ENCODE data around the gene KREMEN1.
"Not testable (repeated sequence)": the region's sequence is repeated elsewhere in the genome, so short reads cannot be mapped to it uniquely, and the experiment has no call there.

The KREMEN1 gene

GRCh38 chr22:29072979-29073617, at the start of gene KREMEN1:
KREMEN1 (plus strand) TSS chr22:29073035; CDS start chr22:29073131, 96 bp downstream.
- no peak for DNase-seq

- no peak for DNase-seq
Measured at GRCh38 chr22:29023172-29023796, 49.6 kb upstream of the KREMEN1 start.

GRCh38 chr22:29026579-29026978, 46.3 kb upstream of the KREMEN1 start:
- DNase-seq: no peak

GRCh38 chr22:29028468-29028867, 44.4 kb upstream of the KREMEN1 start:
- no peak for DNase-seq

- DNase-seq: no peak
Measured at GRCh38 chr22:29029202-29030000, 43.4 kb upstream of the KREMEN1 start.

GRCh38 chr22:29030016-29030617, 42.7 kb upstream of the KREMEN1 start:
- peak; percentile 13 for DNase-seq

DNA sequence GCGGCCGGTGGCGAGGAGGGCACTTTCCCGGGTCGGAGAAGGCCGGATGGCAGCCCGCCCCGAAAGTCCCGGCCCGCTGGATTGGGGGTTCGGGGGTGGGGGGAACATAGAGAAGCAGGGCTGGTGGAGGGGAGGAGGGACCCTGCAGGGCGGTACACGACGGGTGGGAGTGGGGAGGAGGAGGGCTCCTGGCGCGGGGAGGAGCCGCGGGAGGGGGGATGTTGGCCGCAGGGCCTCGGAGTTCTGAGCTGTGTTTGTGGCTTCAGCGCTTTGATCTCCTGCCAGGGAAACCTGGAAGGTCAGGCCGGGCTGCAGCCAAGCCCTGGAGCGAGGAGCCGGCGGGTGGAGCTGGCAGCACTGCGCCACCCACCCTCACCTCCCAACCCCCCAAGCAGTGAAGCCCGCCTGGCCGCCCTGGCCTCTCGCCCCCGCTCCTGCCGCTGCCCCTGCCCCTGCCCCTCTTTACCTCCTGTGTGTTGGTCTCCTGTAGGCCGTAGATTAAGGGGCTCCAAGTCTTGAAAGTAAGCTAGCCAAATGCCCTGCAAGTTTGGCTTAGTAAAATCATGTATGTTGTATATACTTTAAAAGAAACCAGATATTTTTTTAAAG, 42.1 kb upstream of the KREMEN1 start:
- no peak for DNase-seq

GRCh38 chr22:29031227-29032011, 41.4 kb upstream of the KREMEN1 start:
- no peak for DNase-seq

GRCh38 chr22:29032014-29032475, 40.8 kb upstream of the KREMEN1 start:
- no peak for DNase-seq

DNA sequence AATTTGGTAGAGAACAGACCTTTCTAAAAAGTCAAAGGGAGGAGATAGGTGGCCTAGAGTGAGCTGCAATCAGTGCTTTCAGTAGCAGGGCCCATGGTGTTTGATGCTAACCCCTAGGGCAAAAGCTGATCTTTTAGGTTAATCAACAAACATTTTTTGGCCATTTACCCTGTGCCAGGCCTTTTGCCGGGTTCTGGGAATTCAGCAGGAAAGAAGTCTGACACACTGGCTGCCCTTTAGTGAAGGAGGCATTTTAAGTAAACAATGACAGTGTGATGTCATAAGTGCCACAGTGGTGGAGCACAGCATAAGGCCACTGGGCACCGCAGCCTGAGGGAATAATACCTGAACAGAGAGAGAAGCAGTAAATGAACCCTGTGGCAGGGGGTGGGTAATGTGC, 40.3 kb upstream of the KREMEN1 start:
- no peak for DNase-seq

GRCh38 chr22:29037340-29037932, 35.4 kb upstream of the KREMEN1 start:
- DNase-seq: no peak

DNA sequence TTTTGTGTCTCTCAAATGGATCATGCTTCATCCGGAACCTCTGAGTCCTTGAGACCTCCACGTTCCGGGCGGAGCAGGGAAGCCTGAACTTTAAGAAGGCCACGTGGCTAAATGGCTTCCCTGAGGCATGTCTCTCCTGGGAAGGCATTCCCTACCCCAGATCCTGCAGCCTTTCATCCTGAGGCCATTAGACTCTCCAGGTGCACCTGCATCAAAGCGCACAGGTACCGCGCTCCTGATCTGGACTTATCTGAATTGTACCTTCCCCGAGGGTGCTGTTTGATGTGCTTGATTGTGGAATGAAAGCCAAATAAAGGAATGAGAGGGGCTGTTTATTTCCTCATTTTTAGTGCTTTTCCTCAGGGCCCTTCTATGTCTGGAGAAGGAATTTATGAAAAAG, 33.7 kb upstream of the KREMEN1 start:
- DNase-seq: no peak

GRCh38 chr22:29039684-29040083, 33.2 kb upstream of the KREMEN1 start:
- DNase-seq: not testable (repeated sequence)

GRCh38 chr22:29040385-29041275, 32.2 kb upstream of the KREMEN1 start:
- peak; percentile 78 for DNase-seq

GRCh38 chr22:29041408-29041807, 31.4 kb upstream of the KREMEN1 start:
- no peak for DNase-seq

DNA sequence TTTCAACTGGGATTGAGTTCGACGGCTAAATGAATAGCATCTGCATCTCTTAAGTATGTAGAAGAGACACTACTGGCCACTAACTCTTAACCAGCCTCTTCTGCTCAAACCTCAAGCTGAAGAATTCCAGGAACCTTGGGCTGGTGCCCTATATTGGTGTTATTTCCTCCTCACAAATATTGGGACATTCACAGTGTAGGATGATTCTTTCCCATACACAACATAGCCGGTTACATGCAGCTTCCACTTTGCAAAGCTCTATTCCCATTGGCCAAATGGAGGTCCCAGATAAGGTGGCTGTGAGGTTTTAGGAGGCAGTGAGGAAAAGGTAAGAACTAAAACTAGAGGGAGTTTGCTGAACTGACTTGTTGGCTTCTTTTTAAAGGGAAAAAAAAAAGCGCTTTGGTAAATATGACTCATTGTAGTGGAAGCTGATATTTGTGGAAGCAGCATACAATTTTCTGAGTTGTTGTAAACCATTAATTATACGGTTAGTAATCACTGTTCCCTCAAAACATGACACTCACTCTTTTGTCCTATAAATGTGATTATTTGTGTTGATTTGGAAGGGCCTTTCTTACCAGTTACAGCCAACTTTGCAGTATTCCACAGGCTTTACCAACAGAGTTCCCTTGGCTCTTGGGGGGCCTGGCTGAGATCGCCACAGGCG, 28.8 kb upstream of the KREMEN1 start:
- DNase-seq: no peak

DNA sequence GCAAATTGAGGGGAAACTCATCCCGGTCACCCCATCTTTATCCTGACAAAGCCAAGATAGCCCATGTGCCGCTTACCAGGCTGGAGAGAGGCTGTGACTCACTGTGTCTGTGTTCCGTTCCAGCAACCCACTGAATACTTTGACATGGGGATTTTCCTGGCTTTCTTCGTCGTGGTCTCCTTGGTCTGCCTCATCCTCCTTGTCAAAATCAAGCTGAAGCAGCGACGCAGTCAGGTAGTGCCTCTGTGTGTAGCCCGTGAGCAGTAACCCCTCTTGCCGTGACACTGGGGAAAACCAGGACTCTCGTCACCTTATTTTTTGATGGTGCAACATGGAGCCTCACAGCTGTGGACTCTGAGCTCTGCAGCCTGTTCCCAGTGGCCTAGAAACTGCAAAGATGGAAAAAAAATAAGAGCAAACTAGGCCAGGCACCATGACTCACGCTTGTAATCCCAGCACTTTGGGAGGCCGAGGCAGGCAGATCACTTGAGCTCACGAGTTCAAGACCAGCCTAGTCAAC, 28.1 kb upstream of the KREMEN1 start:
- DNase-seq: no peak

- no peak for DNase-seq
Measured at GRCh38 chr22:29048822-29049654, 23.8 kb upstream of the KREMEN1 start.
